BLaER1 (cell line): ENCODE data around the gene GIGYF2.

Experiments
- H3K27ac ChIP-seq: shearing (Covaris generic); formaldehyde crosslinking; 2 replicates; pipeline ENCODE4 v1.8.1; 2022
- H3K27me3 ChIP-seq: shearing (Covaris generic); formaldehyde crosslinking; 2 replicates; pipeline ENCODE4 v1.8.1; 2022
- H3K36me3 ChIP-seq: shearing (Covaris generic); formaldehyde crosslinking; 2 replicates; pipeline ENCODE4 v1.8.1; 2022
- H3K4me1 ChIP-seq: shearing (Covaris generic); formaldehyde crosslinking; 2 replicates; pipeline ENCODE4 v1.8.1; 2022
- H3K4me2 ChIP-seq: shearing (Covaris generic); formaldehyde crosslinking; 2 replicates; pipeline ENCODE4 v1.8.1; 2022
- H3K4me3 ChIP-seq: shearing (Covaris generic); formaldehyde crosslinking; 2 replicates; pipeline ENCODE4 v1.8.1; 2022
- H3K9ac ChIP-seq: shearing (Covaris generic); formaldehyde crosslinking; 2 replicates; pipeline ENCODE4 v1.8.1; 2022
- H3K9me3 ChIP-seq: shearing (Covaris generic); formaldehyde crosslinking; 2 replicates; pipeline ENCODE4 v1.8.1; 2022
- H4K20me1 ChIP-seq: shearing (Covaris generic); formaldehyde crosslinking; 2 replicates; pipeline ENCODE4 v1.8.1; 2022
- Cebpa-rat ChIP-seq: shearing (Covaris generic); IDR thresholded peaks from 2 replicates; pipeline ENCODE4 v1.8.1; 2022

The GIGYF2 gene

DNA sequence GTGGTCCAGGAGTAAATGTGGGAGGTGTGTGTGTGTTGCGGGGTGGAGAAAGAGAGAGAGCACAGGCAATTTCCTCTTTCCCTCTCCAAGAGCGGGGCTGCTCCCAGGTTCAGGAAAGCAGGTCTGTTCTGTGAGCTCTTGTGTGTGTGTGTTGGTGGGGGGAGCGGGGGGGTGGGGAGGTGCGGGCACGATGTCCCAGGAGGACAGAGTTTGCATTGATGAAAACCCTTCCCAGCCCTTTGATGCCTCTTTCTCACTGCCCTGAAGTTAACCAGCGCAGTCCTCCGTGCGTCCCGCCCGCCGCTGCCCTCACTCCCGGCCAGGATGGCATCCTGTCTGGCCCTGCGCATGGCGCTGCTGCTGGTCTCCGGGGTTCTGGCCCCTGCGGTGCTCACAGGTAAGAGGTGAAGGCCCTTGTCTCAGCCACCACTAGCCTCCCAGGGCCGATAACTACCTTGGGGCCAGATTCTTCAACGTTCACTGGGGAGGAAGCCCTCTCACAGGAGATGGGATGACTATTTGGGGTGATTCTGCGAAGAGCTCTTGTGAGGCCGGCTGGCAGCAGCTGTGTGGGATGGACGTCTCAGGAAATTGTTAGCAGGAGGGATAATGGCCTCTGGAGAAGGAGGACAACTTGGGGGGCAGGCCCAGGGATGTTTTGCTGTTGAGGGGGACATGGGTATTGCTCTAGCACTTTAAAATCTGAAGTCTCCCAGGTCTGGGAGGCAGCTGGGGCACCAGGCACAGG is 173.1 kb downstream of the GIGYF2 start, which contains the start of gene SNORC:
SNORC (plus strand) TSS at position 247 of the 748 bp plus-strand sequence; CDS start at position 325, 78 bp downstream.
- Histone ChIP-seq H3K9ac (0 out of 2 replicates have a peak within 1 kb of the TSS, but pooled peaks have one; percentile 4), H3K4me3 (no peak within 1 kb of the TSS), H3K4me1 (0 out of 2 replicates have a peak, but pooled peaks cover 12% of the 10 kb centered on the region), H3K36me3 (no peaks in the 10 kb centered on the region), H3K27ac (no peak within 1 kb of the TSS), H4K20me1 (peaks cover 7% of the 10 kb centered on the region; the same call in 1 of the 2 replicates), H3K4me2 (no peak within 1 kb of the TSS), H3K9me3 (no peaks in the 10 kb centered on the region), H3K27me3 (peaks cover 10% of the 10 kb centered on the region)
- no peak for TF ChIP-seq Cebpa-rat

DNA sequence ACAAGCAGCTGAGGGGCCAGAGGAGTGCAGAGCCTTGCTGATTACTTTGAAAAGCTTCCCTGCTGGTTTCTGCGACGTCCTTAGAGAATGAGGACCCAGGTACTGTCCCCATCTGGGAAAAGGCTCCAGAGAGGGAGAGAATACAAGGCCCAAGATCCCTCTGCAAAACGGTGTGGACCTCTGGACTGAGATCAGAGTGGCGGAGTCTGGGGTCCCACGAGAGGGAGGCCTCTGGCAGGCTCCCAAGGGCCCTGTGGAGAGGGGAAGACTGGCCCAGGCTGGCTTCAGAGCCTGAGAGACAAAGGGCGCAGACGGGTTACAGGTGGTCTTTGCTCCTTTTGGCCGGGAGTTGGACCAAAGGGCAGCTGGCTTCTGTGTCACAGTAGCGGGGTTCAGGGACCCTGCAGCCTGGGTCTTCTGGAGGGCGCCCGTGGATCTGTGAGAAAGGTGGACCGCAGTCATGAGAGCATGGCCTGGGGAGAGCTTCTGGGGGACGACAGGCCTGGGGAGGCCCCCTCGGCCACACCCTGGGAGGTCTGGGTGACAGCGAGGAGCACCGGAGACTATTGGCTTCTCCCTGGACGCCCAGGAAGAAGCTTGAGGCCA is 173.7 kb downstream of the GIGYF2 start:
- H3K4me1 ChIP-seq, result 0 out of 2 replicates have a peak, but pooled peaks cover 12% of the 10 kb centered on the region
- TF ChIP-seq Cebpa-rat, result no peak

DNA sequence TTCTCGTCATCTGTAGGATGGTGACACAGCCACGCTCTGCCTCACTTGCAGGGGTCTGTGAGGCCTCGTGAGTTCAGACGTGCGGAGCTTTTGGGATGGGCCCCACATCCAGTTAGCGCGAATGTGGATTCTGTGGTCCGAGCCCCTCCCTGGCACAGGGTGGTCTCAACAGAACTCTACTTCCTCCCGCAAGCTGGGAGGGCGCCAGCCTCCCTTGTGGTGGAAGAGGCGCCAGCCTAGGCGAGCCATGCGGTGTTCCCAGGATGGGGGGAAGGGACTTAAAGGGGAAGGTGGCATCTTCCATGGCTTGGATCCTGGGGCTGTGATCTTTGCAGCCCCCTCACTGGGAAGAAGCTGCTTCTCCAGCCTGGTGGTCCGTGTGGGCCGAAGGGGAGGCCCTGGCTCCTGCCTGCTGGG is 174.3 kb downstream of the GIGYF2 start:
- Histone ChIP-seq H3K9me3 (no peaks in the 10 kb centered on the region), H4K20me1 (peaks cover 8% of the 10 kb centered on the region), H3K27ac (no peak overlapping the region), H3K4me3 (no peak overlapping the region), H3K36me3 (no peaks in the 10 kb centered on the region), H3K4me2 (no peak overlapping the region), H3K9ac (no peak overlapping the region), H3K4me1 (peaks cover 15% of the 10 kb centered on the region; the same call in 1 of the 2 replicates), H3K27me3 (peaks cover 23% of the 10 kb centered on the region)
- TF ChIP-seq Cebpa-rat, result no peak

More for the DNA sequence above, 173.7 kb downstream of the GIGYF2 start:
- H3K27me3 ChIP-seq, result peaks cover 17% of the 10 kb centered on the region
- H3K9ac ChIP-seq, result 0 out of 2 replicates have a peak overlapping the region, but pooled peaks have one; percentile 4
- no peaks in the 10 kb centered on the region for H3K36me3 ChIP-seq
- peaks cover 7% of the 10 kb centered on the region; the same call in 1 of the 2 replicates for H4K20me1 ChIP-seq
- no peak overlapping the region for H3K4me2 ChIP-seq
- H3K4me3 ChIP-seq, result no peak overlapping the region
- no peaks in the 10 kb centered on the region for H3K9me3 ChIP-seq
- no peak overlapping the region for H3K27ac ChIP-seq

DNA sequence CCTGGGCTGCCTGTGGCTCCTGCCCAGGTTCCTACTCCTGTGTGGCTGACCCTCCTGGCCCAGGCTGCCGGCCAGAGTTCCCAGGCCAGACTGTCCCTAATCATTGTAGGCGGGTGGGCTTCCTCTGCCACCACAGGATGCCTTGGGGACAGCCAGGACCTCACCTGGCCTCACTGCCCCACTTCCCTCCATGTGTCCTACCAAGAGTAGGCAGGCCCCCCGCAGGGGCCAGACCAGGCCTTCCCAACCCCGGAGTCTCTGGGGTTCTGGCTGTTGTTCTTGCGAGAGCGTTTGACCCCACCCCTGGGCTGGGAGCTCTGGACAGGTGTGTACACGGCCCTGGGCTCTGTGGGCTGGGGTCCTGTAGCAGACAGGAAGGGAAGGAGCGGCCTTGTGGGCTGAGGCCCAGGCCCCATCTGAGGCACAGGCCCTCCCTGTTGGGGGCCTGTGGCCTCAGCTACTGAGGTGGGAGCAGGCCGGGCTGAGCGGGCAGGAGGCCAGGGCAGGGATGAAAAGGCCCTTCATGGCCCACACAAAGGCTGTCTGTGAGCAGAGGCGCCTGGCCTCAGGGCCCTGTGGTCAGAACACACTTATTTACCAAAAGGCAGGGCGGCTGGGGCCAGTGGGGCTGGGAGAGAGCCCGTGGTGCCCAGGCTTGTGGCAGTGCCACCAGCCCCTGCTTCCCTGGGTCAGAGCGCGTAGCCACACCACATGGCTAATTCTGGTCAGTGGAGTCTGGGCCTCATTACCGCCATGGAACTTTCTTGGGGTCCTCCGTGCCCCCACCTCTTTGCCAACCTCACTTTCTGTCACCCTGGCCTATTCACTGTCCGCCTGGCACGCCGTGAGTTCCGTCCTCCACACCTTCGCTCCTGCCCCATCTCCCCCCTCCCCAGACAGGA is 175.0 kb downstream of the GIGYF2 start:
- H3K27me3 ChIP-seq, result peaks cover 29% of the 10 kb centered on the region
- no peaks in the 10 kb centered on the region for H3K9me3 ChIP-seq
- no peak overlapping the region for H3K27ac ChIP-seq
- H3K4me1 ChIP-seq, result peaks cover 21% of the 10 kb centered on the region; the same call in 1 of the 2 replicates
- no peak for TF ChIP-seq Cebpa-rat
- H4K20me1 ChIP-seq, result peaks cover 15% of the 10 kb centered on the region
- H3K4me2 ChIP-seq, result no peak overlapping the region
- no peak overlapping the region for H3K9ac ChIP-seq
- no peak overlapping the region for H3K4me3 ChIP-seq
- H3K36me3 ChIP-seq, result no peaks in the 10 kb centered on the region

DNA sequence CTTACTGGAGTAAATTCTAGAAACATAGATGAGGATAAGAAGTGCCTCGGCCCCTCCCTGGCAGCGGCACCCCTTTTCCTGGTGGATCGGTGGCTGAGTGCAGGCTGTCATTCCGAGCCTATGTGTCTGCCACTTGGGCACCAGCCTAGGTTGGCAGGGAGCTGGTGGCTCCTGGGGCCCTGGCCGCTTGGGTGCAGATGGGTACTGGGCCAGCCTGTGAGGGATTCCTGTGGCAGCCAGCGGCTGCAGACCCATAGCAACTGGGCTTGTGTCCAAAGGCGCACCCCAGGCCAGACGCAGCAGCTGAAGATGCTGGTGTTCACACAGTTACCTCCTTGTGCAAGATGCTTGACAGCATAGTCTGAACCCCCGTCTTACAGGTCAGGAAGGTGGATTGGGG is 175.7 kb downstream of the GIGYF2 start:
- peaks cover 20% of the 10 kb centered on the region for H4K20me1 ChIP-seq
- no peak overlapping the region for H3K27ac ChIP-seq
- no peak overlapping the region for H3K4me2 ChIP-seq
- no peak overlapping the region for H3K4me3 ChIP-seq
- no peak for TF ChIP-seq Cebpa-rat
- H3K4me1 ChIP-seq, result peaks cover 23% of the 10 kb centered on the region; the same call in 1 of the 2 replicates
- H3K27me3 ChIP-seq, result peaks cover 37% of the 10 kb centered on the region
- H3K36me3 ChIP-seq, result no peaks in the 10 kb centered on the region
- H3K9me3 ChIP-seq, result no peaks in the 10 kb centered on the region
- no peak overlapping the region for H3K9ac ChIP-seq

DNA sequence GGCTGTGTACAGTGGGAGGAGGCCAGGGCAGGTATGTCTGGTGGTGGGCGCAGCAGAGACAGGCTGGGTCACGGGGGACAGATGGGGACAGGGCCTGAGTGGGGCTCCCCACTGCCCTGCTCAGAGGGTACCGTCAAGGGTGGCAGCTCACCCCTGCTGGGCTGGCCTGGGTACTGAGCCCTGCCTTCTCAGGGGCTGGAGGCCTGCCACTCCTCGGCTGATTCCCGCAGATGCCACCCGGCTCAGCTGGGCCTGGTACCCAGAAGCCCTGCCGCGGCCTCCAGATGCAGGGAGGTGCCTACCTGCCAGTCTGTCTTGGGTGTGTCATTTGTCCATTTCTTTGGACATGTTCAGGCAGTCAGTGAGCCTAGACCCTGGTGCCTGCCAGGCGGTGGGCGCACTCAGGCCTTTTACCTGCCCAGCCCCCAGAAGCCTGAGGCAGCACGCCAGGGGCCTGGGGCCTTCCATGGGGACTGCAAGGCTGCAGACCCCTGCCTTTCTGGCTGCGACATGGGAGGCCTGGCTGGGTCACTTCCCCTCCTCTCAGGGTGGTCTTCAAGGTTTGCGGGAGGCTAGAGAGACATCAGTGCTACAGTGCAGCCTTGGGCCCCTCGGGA is 176.3 kb downstream of the GIGYF2 start:
- no peak overlapping the region for H3K27ac ChIP-seq

DNA sequence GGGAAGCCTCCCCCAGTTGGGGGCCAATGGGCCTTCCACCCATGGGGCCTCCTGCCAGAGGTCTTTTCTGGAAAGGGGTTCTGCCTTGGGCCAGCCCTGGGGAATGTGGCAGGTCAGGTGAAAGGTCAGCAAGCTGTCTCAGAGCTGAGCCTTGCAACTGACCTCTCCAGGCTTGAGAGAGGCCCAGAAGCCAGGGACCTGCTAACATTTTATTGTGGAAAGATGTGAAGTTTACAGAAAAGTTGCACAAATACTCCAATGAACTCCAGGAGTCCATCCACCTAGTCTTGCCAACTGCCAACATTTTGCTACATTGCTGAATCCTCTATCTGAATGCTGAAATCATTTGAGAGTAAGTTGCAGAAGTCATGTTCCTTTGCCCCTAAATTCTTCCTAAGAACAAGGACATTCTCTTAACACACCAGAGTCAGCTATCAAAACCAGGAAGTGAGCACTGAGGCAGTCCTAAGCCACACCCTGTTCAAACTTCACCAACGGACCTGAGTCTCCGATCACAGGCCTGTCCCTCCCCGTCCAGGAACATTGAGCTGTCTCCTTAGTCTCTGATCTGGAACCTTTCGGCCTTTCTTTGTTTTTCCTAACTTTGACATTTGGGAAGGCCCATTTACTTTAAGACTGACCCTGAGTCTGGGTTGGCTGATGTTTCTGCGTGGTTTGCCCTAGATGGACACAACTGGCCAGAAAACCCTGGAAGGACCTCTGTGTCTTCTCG is 176.9 kb downstream of the GIGYF2 start:
- peaks cover 48% of the 10 kb centered on the region for H3K27me3 ChIP-seq
- no peaks in the 10 kb centered on the region for H3K36me3 ChIP-seq
- H3K4me1 ChIP-seq, result peaks cover 23% of the 10 kb centered on the region; the same call in 1 of the 2 replicates
- H3K4me3 ChIP-seq, result no peak overlapping the region
- H3K4me2 ChIP-seq, result no peak overlapping the region
- no peak overlapping the region for H3K27ac ChIP-seq
- no peaks in the 10 kb centered on the region for H3K9me3 ChIP-seq
- H3K9ac ChIP-seq, result no peak overlapping the region
- peaks cover 20% of the 10 kb centered on the region for H4K20me1 ChIP-seq
- TF ChIP-seq Cebpa-rat, result no peak

More for the DNA sequence above, 176.3 kb downstream of the GIGYF2 start:
- no peaks in the 10 kb centered on the region for H3K9me3 ChIP-seq
- H3K36me3 ChIP-seq, result no peaks in the 10 kb centered on the region
- H3K4me3 ChIP-seq, result no peak overlapping the region
- H3K4me2 ChIP-seq, result no peak overlapping the region
- no peak overlapping the region for H3K9ac ChIP-seq
- TF ChIP-seq Cebpa-rat, result no peak
- H3K27me3 ChIP-seq, result peaks cover 43% of the 10 kb centered on the region
- peaks cover 23% of the 10 kb centered on the region; the same call in 1 of the 2 replicates for H3K4me1 ChIP-seq
- H4K20me1 ChIP-seq, result peaks cover 20% of the 10 kb centered on the region

DNA sequence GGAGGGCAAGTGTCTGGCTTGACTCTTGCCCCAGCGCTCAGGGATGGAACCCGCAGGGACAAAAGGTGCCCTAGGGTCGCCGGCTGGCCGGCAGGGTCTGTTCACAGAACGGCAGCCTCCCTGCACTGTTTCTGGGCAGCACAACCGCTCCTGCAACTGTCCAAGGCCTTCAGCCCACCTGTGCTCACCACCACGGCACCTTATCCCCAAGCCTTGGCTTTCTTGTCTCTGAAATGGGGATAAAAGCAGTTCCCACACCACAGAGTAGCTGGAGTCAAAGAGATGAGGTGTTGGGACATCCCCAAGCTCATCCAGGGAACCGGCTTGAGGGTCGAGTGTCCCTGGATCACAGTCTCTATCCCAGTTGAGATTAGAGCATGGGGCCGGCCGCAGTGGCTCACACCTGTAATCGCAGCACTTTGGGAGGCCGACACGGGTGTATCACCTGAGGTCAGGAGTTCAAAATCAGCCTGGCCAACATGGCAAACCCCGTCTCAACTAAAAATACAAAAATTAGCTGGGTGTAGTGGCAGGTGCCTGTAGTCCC is 177.6 kb downstream of the GIGYF2 start:
- TF ChIP-seq Cebpa-rat, result no peak
- Histone ChIP-seq H3K9ac (no peak overlapping the region), H3K27ac (no peak overlapping the region), H3K27me3 (peaks cover 48% of the 10 kb centered on the region), H4K20me1 (peaks cover 20% of the 10 kb centered on the region), H3K4me2 (no peak overlapping the region), H3K9me3 (no peaks in the 10 kb centered on the region), H3K36me3 (no peaks in the 10 kb centered on the region), H3K4me3 (no peak overlapping the region), H3K4me1 (peaks cover 23% of the 10 kb centered on the region; the same call in 1 of the 2 replicates)
